Caco-2 (cell line): ENCODE data around the gene USH2A. TPM values are rescaled to one million over a fixed set of nuclear protein-coding genes. Genes with fewer than 3 reads are reported as not detected.

Experiments used
- BruUV-seq: library from RNA; stranded (reverse); fragments of 400-500 nt; replicated peaks from 2 replicates; lab custom pipeline; 2021; lab: Mats Ljungman, UMichigan
- CTCF ChIA-PET: fragments of 300-600 bp; sonication (Branson Sonifier 250); formaldehyde crosslinking; loops from one replicate; lab custom pipeline; 2022; ENCODE audit warnings: antibody characterized with exemption; lab: Charles Lee
- POLR2A ChIA-PET: fragments of 300-600 bp; sonication (Branson Sonifier 250); formaldehyde crosslinking; loops from one replicate; lab custom pipeline; 2022; ENCODE audit warnings: antibody characterized with exemption; lab: Charles Lee
- DNase-seq, 2 experiments: peaks; one replicate each; pipeline versions ENCODE4 v3.0.0 to v3.0.0-alpha.2; 2020 to 2022
- H3K27me3 ChIP-seq: replicated peaks from 2 replicates; pipeline ENCODE4 v1.6.0; 2011; ENCODE audit warnings: low read length; ENCODE audit not compliant: control insufficient read depth, insufficient read depth
- H3K36me3 ChIP-seq: 2 replicates; pipeline ENCODE4 v1.5.1; 2011; ENCODE audit warnings: low read length; ENCODE audit not compliant: control insufficient read depth, insufficient read depth
- H3K4me1 ChIP-seq: fragments of 250-450 bp; sonication (Bioruptor Pico); 2 replicates; pipeline ENCODE4 v1.5.1; 2020; ENCODE audit warnings: mild to moderate bottlenecking
- H3K4me3 ChIP-seq: 2 replicates; pipeline ENCODE4 v1.5.1; 2011; ENCODE audit warnings: low read depth, mild to moderate bottlenecking, control low read depth, low read length
- H3K9me3 ChIP-seq: fragments of 250-450 bp; sonication (Bioruptor Pico); 2 replicates; pipeline ENCODE4 v1.5.1; 2020; ENCODE audit warnings: mild to moderate bottlenecking, moderate library complexity
- H3K27ac Mint-ChIP-seq: one replicate; pipeline ENCODE4 v1.8.0; 2022; ENCODE audit warnings: mixed read lengths; ENCODE audit not compliant: unreplicated experiment
- H3K27me3 Mint-ChIP-seq: one replicate; pipeline ENCODE4 v1.8.0; 2022; ENCODE audit warnings: mixed read lengths; ENCODE audit not compliant: insufficient read depth, unreplicated experiment
- H3K36me3 Mint-ChIP-seq: one replicate; pipeline ENCODE4 v1.8.0; 2022; ENCODE audit warnings: mild to moderate bottlenecking, mixed read lengths; ENCODE audit not compliant: insufficient read depth, unreplicated experiment
- H3K4me1 Mint-ChIP-seq: one replicate; pipeline ENCODE4 v1.8.0; 2022; ENCODE audit warnings: low read depth, mixed read lengths; ENCODE audit not compliant: unreplicated experiment
- H3K4me3 Mint-ChIP-seq: one replicate; pipeline ENCODE4 v1.8.0; 2022; ENCODE audit warnings: mild to moderate bottlenecking, moderate library complexity, mixed read lengths; ENCODE audit not compliant: unreplicated experiment
- H3K9me3 Mint-ChIP-seq: one replicate; pipeline ENCODE4 v1.8.0; 2022; ENCODE audit warnings: mixed read lengths; ENCODE audit not compliant: unreplicated experiment
- intact Hi-C: fragments of 100-400 bp; cut with micrococcal nuclease; formaldehyde crosslinking; loops from one replicate; pipeline ENCODE4 v1.10.0; 2022; ENCODE audit not compliant: unreplicated experiment
- total RNA-seq: library from RNA; stranded (reverse); gene quantifications from 2 replicates; pipeline ENCODE4 v1.2.3, GENCODE V29; 2022
- TF ChIP-seq, protein P1 (sequence below), 2 experiments: fragments of 200-600 bp in 1 of 2; IDR thresholded peaks; 1 replicate in 1 of 2; 2 replicates in 1 of 2; pipeline versions ENCODE4 v1.5.1 to v1.8.0; 2011 to 2022; ENCODE audit warnings: antibody characterized with exemption in 1 of 2, control low read depth in 1 of 2, inconsistent platforms in 1 of 2, low read depth in 1 of 2, low read length in 1 of 2, mild to moderate bottlenecking in 1 of 2, moderate library complexity in 1 of 2; ENCODE audit not compliant: insufficient read depth in 1 of 2, severe bottlenecking in 1 of 2, unreplicated experiment in 1 of 2

Gene USH2A
- total RNA-seq, 1 experiment from 2014 or later, result 0.11 TPM

DNA sequence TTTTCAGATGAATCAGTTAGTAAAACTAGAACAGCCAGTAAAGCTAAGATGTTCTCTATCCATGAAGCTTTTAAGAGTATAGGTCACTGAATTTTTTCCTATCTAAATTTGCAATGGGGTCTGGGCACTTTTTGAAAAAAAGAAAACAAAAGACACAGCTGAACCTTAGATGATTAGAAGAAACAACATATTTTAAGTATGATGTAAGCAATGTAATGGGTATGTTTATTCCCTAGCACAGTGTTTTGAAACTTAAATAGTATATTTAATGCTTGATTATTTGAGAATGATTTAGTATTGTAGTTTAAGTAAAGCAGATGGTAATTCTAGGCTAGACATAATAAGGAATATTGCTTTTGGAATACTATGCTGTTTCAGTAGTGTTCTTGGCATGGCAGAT is 819.9 kb downstream of the USH2A start:
- intact Hi-C loops, result no loop called here
- ChIA-PET CTCF (no interaction called here), POLR2A (no interaction called here)
- no peaks in the 10 kb centered on the region for H3K9me3 ChIP-seq
- Mint-ChIP-seq H3K27ac (peak overlapping the region; percentile 28), H3K36me3 (peaks cover 37% of the 10 kb centered on the region), H3K4me1 (peaks cover 35% of the 10 kb centered on the region), H3K27me3 (no peaks in the 10 kb centered on the region), H3K4me3 (no peak overlapping the region), H3K9me3 (peaks cover 7% of the 10 kb centered on the region)
- H3K36me3 ChIP-seq, result no peaks in the 10 kb centered on the region
- H3K4me3 ChIP-seq, result no peak overlapping the region
- BruUV-seq, result no TSS peak
- H3K4me1 ChIP-seq, result peaks cover 35% of the 10 kb centered on the region
- TF ChIP-seq, protein P1, sequence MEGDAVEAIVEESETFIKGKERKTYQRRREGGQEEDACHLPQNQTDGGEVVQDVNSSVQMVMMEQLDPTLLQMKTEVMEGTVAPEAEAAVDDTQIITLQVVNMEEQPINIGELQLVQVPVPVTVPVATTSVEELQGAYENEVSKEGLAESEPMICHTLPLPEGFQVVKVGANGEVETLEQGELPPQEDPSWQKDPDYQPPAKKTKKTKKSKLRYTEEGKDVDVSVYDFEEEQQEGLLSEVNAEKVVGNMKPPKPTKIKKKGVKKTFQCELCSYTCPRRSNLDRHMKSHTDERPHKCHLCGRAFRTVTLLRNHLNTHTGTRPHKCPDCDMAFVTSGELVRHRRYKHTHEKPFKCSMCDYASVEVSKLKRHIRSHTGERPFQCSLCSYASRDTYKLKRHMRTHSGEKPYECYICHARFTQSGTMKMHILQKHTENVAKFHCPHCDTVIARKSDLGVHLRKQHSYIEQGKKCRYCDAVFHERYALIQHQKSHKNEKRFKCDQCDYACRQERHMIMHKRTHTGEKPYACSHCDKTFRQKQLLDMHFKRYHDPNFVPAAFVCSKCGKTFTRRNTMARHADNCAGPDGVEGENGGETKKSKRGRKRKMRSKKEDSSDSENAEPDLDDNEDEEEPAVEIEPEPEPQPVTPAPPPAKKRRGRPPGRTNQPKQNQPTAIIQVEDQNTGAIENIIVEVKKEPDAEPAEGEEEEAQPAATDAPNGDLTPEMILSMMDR (IDR thresholded peaks at IDR 0.05; ENCODE audit: insufficient read depth in 1 of 2, low read depth in 1 of 2, low read length in 1 of 2, severe bottlenecking in 1 of 2, unreplicated experiment in 1 of 2), result no peak
- no peak for DNase-seq
- no peaks in the 10 kb centered on the region for H3K27me3 ChIP-seq

DNA sequence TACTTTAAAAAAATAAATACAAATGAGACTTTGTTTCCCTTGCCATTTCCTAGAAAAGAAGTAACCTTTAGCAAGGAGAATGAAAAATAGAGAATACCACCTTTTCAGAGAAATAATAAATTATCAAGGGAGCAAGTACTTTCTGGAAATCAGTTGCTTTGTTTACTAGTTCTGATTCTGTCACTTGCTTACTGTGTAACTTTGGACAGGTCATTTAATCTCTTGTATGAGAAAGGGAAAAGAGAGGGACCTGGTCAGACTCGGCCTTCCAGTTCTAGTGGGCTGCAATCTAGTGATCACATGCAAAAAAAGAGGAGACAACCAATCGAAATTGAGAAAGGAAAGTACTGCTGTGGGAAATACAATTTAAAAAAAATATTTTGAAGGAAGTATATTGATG is 822.0 kb downstream of the USH2A start:
- Histone ChIP-seq H3K4me1 (peaks cover 37% of the 10 kb centered on the region), H3K36me3 (no peaks in the 10 kb centered on the region), H3K27me3 (no peaks in the 10 kb centered on the region), H3K4me3 (no peak overlapping the region), H3K9me3 (no peaks in the 10 kb centered on the region)
- ChIA-PET POLR2A (no interaction called here), CTCF (no interaction called here)
- Mint-ChIP-seq H3K4me1 (peaks cover 38% of the 10 kb centered on the region), H3K27me3 (no peaks in the 10 kb centered on the region), H3K36me3 (peaks cover 48% of the 10 kb centered on the region), H3K4me3 (no peak overlapping the region), H3K27ac (no peak overlapping the region), H3K9me3 (peaks cover 10% of the 10 kb centered on the region)
- intact Hi-C loops, result no loop called here
- DNase-seq, result no peak
- no TSS peak for BruUV-seq
- TF ChIP-seq, protein P1 (IDR thresholded peaks at IDR 0.05; ENCODE audit: insufficient read depth in 1 of 2, low read depth in 1 of 2, low read length in 1 of 2, severe bottlenecking in 1 of 2, unreplicated experiment in 1 of 2), result no peak

DNA sequence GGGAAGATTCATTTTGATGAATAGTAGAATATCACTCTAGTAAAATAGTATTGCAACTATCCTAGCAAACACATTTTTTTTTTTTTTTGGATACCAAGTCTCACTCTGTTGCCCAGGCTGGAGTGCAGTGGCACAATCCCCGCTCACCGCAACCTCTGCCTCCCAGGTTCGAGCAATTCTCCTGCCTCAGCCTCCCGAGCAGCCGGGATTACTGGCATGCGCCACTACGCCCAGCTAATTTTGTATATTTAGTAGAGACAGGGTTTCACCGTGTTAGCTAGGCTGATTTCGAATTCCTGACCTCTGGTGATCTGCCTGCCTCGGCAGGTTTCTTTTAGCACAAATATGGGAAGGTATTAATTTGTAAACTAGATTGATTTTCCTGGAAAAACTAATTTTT is 822.4 kb downstream of the USH2A start:
- Mint-ChIP-seq H3K36me3 (peaks cover 48% of the 10 kb centered on the region), H3K4me1 (peaks cover 38% of the 10 kb centered on the region), H3K9me3 (peaks cover 10% of the 10 kb centered on the region), H3K4me3 (no peak overlapping the region), H3K27ac (no peak overlapping the region), H3K27me3 (no peaks in the 10 kb centered on the region)
- Histone ChIP-seq H3K4me1 (peaks cover 35% of the 10 kb centered on the region), H3K27me3 (no peaks in the 10 kb centered on the region), H3K9me3 (no peaks in the 10 kb centered on the region), H3K36me3 (no peaks in the 10 kb centered on the region), H3K4me3 (no peak overlapping the region)
- ChIA-PET POLR2A (no interaction called here), CTCF (no interaction called here)
- TF ChIP-seq, protein P1 (IDR thresholded peaks at IDR 0.05; ENCODE audit: insufficient read depth in 1 of 2, low read depth in 1 of 2, low read length in 1 of 2, severe bottlenecking in 1 of 2, unreplicated experiment in 1 of 2), result no peak
- no TSS peak for BruUV-seq
- DNase-seq, result no peak
- intact Hi-C loops, result no loop called here
